ENCODE results near the gene FBXL13. TPM values are rescaled to one million over a fixed set of nuclear protein-coding genes. Genes with fewer than 3 reads are reported as not detected.
"Not testable (repeated sequence)": the region's sequence is repeated elsewhere in the genome, so short reads cannot be mapped to it uniquely, and the experiment has no call there.

The FBXL13 gene
- total RNA-seq, 1 experiment from 2014 or later, result 1.3 TPM

DNA sequence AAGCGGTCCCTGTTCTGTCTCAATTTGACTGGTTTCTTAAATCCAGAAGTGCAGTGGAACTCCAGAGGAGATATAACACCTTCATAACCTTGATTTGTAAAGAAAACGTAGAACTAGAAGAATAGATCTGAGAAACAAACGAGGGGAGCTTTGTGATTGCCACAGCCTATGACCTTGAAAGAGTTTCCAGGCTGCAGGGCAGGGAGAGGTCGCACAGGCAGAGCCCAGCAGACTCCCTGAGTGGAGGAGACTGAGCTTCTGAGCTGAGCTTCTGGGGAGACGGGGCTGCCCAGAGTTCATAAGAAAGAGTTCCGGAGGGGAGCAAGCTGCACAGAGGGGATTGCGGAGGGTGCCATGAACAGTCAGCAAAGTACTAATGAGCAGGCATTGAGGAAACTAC is 268.0 kb downstream of the FBXL13 start:
- TF ChIP-seq, protein P1, sequence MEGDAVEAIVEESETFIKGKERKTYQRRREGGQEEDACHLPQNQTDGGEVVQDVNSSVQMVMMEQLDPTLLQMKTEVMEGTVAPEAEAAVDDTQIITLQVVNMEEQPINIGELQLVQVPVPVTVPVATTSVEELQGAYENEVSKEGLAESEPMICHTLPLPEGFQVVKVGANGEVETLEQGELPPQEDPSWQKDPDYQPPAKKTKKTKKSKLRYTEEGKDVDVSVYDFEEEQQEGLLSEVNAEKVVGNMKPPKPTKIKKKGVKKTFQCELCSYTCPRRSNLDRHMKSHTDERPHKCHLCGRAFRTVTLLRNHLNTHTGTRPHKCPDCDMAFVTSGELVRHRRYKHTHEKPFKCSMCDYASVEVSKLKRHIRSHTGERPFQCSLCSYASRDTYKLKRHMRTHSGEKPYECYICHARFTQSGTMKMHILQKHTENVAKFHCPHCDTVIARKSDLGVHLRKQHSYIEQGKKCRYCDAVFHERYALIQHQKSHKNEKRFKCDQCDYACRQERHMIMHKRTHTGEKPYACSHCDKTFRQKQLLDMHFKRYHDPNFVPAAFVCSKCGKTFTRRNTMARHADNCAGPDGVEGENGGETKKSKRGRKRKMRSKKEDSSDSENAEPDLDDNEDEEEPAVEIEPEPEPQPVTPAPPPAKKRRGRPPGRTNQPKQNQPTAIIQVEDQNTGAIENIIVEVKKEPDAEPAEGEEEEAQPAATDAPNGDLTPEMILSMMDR (IDR thresholded peaks at IDR 0.05; ENCODE audit: unreplicated experiment), result no peak
- Mint-ChIP-seq H3K27ac (ENCODE audit: unreplicated experiment) (no peak overlapping the region), H3K4me3 (ENCODE audit: low read depth, unreplicated experiment) (no peak overlapping the region), H3K4me1 (ENCODE audit: low read depth, unreplicated experiment) (no peaks in the 10 kb centered on the region), H3K27me3 (ENCODE audit: unreplicated experiment) (no peaks in the 10 kb centered on the region), H3K9me3 (ENCODE audit: low read depth, unreplicated experiment) (peaks cover 5% of the 10 kb centered on the region), H3K36me3 (ENCODE audit: insufficient read depth, unreplicated experiment) (no peaks in the 10 kb centered on the region)
- no peak for DNase-seq
- no TSS peak for BruUV-seq (replicated peaks)
- intact Hi-C loops (cut with micrococcal nuclease; ENCODE audit: unreplicated experiment), result no loop called here
- CTCF ChIA-PET, result no interaction called here

DNA sequence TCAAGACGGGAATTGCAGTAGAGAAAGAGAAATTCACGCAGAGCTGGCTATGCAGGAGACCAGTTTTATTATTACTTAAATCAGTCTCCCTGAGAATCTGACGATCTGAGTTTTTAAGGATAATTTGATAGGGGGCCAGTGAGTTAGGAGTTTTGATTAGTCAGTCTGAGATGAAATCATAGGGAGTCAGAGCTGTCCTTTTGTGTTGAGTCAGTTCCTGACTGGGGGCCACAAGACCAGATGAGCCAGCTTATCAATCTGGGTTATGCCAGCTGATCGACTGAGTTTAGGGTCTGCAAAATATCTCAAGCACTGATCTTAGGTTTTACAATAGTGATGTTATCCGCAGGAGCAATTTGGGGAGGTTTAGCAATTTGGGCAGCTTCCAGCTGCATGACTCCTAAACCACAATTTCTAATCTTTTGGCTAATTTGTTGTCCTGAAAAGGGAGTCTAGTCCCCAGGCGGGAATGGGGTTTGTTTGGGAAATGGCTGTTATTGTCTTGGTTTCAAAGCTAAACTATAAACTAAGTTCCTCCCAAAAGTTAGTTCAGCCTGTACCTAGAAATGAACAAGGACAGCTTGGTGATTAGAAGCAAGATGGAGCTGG is 278.5 kb downstream of the FBXL13 start:
- H3K27me3 Mint-ChIP-seq (ENCODE audit: unreplicated experiment); DNase-seq; CTCF ChIA-PET; H3K4me3 Mint-ChIP-seq (ENCODE audit: low read depth, unreplicated experiment); H3K36me3 Mint-ChIP-seq (ENCODE audit: insufficient read depth, unreplicated experiment); intact Hi-C loops (cut with micrococcal nuclease; ENCODE audit: unreplicated experiment); H3K4me1 Mint-ChIP-seq (ENCODE audit: low read depth, unreplicated experiment); H3K27ac Mint-ChIP-seq (ENCODE audit: unreplicated experiment); H3K9me3 Mint-ChIP-seq (ENCODE audit: low read depth, unreplicated experiment); BruUV-seq (replicated peaks): not testable (repeated sequence)

GRCh38 chr7:102794567-102794966 is 280.0 kb downstream of the FBXL13 start:
- CTCF ChIA-PET; H3K27me3 Mint-ChIP-seq (ENCODE audit: unreplicated experiment); H3K27ac Mint-ChIP-seq (ENCODE audit: unreplicated experiment); DNase-seq; H3K4me1 Mint-ChIP-seq (ENCODE audit: low read depth, unreplicated experiment); H3K9me3 Mint-ChIP-seq (ENCODE audit: low read depth, unreplicated experiment); H3K36me3 Mint-ChIP-seq (ENCODE audit: insufficient read depth, unreplicated experiment); BruUV-seq (replicated peaks); intact Hi-C loops (cut with micrococcal nuclease; ENCODE audit: unreplicated experiment); H3K4me3 Mint-ChIP-seq (ENCODE audit: low read depth, unreplicated experiment): not testable (repeated sequence)

GRCh38 chr7:102791831-102792230 is 282.8 kb downstream of the FBXL13 start:
- BruUV-seq (replicated peaks); H3K4me3 Mint-ChIP-seq (ENCODE audit: low read depth, unreplicated experiment): not testable (repeated sequence)

GRCh38 chr7:102791367-102791766 is 283.2 kb downstream of the FBXL13 start:
- BruUV-seq (replicated peaks); H3K4me1 Mint-ChIP-seq (ENCODE audit: low read depth, unreplicated experiment); DNase-seq: not testable (repeated sequence)

More at GRCh38 chr7:102791831-102792230, 282.8 kb downstream of the FBXL13 start:
- H3K36me3 Mint-ChIP-seq (ENCODE audit: insufficient read depth, unreplicated experiment); H3K4me1 Mint-ChIP-seq (ENCODE audit: low read depth, unreplicated experiment); H3K27ac Mint-ChIP-seq (ENCODE audit: unreplicated experiment); intact Hi-C loops (cut with micrococcal nuclease; ENCODE audit: unreplicated experiment); H3K27me3 Mint-ChIP-seq (ENCODE audit: unreplicated experiment); DNase-seq; H3K9me3 Mint-ChIP-seq (ENCODE audit: low read depth, unreplicated experiment); CTCF ChIA-PET: not testable (repeated sequence)

GRCh38 chr7:102790364-102791100 is 284.1 kb downstream of the FBXL13 start:
- H3K27ac Mint-ChIP-seq (ENCODE audit: unreplicated experiment), result peak overlapping the region; percentile 24
- DNase-seq; H3K36me3 Mint-ChIP-seq (ENCODE audit: insufficient read depth, unreplicated experiment); BruUV-seq (replicated peaks); H3K4me3 Mint-ChIP-seq (ENCODE audit: low read depth, unreplicated experiment); H3K9me3 Mint-ChIP-seq (ENCODE audit: low read depth, unreplicated experiment); H3K27me3 Mint-ChIP-seq (ENCODE audit: unreplicated experiment); intact Hi-C loops (cut with micrococcal nuclease; ENCODE audit: unreplicated experiment); H3K4me1 Mint-ChIP-seq (ENCODE audit: low read depth, unreplicated experiment); CTCF ChIA-PET: not testable (repeated sequence)

More at GRCh38 chr7:102791367-102791766, 283.2 kb downstream of the FBXL13 start:
- CTCF ChIA-PET; H3K27ac Mint-ChIP-seq (ENCODE audit: unreplicated experiment); H3K9me3 Mint-ChIP-seq (ENCODE audit: low read depth, unreplicated experiment); H3K36me3 Mint-ChIP-seq (ENCODE audit: insufficient read depth, unreplicated experiment); H3K27me3 Mint-ChIP-seq (ENCODE audit: unreplicated experiment); intact Hi-C loops (cut with micrococcal nuclease; ENCODE audit: unreplicated experiment); H3K4me3 Mint-ChIP-seq (ENCODE audit: low read depth, unreplicated experiment): not testable (repeated sequence)

- DNase-seq; H3K27ac Mint-ChIP-seq (ENCODE audit: unreplicated experiment); H3K9me3 Mint-ChIP-seq (ENCODE audit: low read depth, unreplicated experiment); CTCF ChIA-PET; H3K36me3 Mint-ChIP-seq (ENCODE audit: insufficient read depth, unreplicated experiment); BruUV-seq (replicated peaks); intact Hi-C loops (cut with micrococcal nuclease; ENCODE audit: unreplicated experiment); H3K4me1 Mint-ChIP-seq (ENCODE audit: low read depth, unreplicated experiment); H3K4me3 Mint-ChIP-seq (ENCODE audit: low read depth, unreplicated experiment); H3K27me3 Mint-ChIP-seq (ENCODE audit: unreplicated experiment): not testable (repeated sequence)
These were observed 285.8 kb downstream of the FBXL13 start for GRCh38 chr7:102788770-102789169.

- H3K36me3 Mint-ChIP-seq (ENCODE audit: insufficient read depth, unreplicated experiment); BruUV-seq (replicated peaks); H3K27me3 Mint-ChIP-seq (ENCODE audit: unreplicated experiment); DNase-seq; H3K9me3 Mint-ChIP-seq (ENCODE audit: low read depth, unreplicated experiment); H3K4me3 Mint-ChIP-seq (ENCODE audit: low read depth, unreplicated experiment); intact Hi-C loops (cut with micrococcal nuclease; ENCODE audit: unreplicated experiment); H3K4me1 Mint-ChIP-seq (ENCODE audit: low read depth, unreplicated experiment); H3K27ac Mint-ChIP-seq (ENCODE audit: unreplicated experiment); CTCF ChIA-PET: not testable (repeated sequence)
These were observed 293.7 kb downstream of the FBXL13 start for GRCh38 chr7:102780926-102781325.

DNA sequence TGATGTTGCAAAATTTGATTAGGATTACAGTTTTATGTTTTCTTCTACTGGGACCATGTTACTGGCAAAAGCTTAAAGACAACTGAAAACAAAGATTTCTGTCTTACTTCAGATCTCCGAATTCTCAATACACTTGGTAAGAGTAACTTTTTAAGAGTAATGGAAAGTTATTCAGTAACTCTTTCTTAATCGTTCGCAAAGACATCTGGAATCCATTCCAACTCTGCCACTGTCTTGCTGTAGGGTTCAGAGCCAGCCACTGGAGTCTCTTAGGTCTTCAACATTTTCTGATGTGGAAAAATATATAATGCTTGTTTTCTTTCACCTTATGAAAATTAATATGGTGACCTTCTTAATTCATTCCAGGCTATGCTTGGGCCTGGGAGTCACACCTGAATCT is 295.9 kb downstream of the FBXL13 start:
- H3K9me3 Mint-ChIP-seq (ENCODE audit: low read depth, unreplicated experiment); H3K4me1 Mint-ChIP-seq (ENCODE audit: low read depth, unreplicated experiment); H3K4me3 Mint-ChIP-seq (ENCODE audit: low read depth, unreplicated experiment); BruUV-seq (replicated peaks); H3K36me3 Mint-ChIP-seq (ENCODE audit: insufficient read depth, unreplicated experiment); intact Hi-C loops (cut with micrococcal nuclease; ENCODE audit: unreplicated experiment); DNase-seq; H3K27me3 Mint-ChIP-seq (ENCODE audit: unreplicated experiment); H3K27ac Mint-ChIP-seq (ENCODE audit: unreplicated experiment); CTCF ChIA-PET: not testable (repeated sequence)
